Vagina (tissue), 2 donors: ENCODE data around the gene MAN1C1.

Experiments
- CTCF ChIP-seq, 3 experiments: fragments of 450-650 bp in 2 of 3; fragments of 200-600 bp in 1 of 3; sonication (generic) in 1 of 3; IDR thresholded peaks; one replicate each; pipeline ENCODE4 v1.5.1; 2017 to 2019; ENCODE audit warnings: antibody characterized with exemption in 3 of 3, mild to moderate bottlenecking in 2 of 3, moderate library complexity in 2 of 3
- POLR2AphosphoS5 ChIP-seq, 2 donors: sonication (generic); formaldehyde crosslinking; IDR thresholded peaks; one replicate each; pipeline ENCODE4 v1.9.0; 2017; ENCODE audit warnings: antibody characterized with exemption in 2 of 2, mild to moderate bottlenecking in 2 of 2, low read depth in 1 of 2; ENCODE audit not compliant: insufficient read depth in 1 of 2

- TF ChIP-seq CTCF (IDR thresholded peaks at IDR 0.05) (no peak), POLR2AphosphoS5 (IDR thresholded peaks at IDR 0.05; ENCODE audit: insufficient read depth in 1 of 2, low read depth in 1 of 2) (no peak)
Observed at GRCh38 chr1:25735956-25736529, 119.5 kb downstream of the MAN1C1 start.
